SK-N-MC (cell line): ENCODE results near the gene CLSTN3.

Experiments
- EZH2 ChIP-seq: fragments of 200-600 bp; sonication (generic); IDR thresholded peaks from one replicate; pipeline ENCODE4 v1.6.1; 2017; ENCODE audit warnings: antibody characterized with exemption
- FOXP2 ChIP-seq: optimal IDR thresholded peaks from 2 replicates; pipeline ENCODE3; 2011; ENCODE audit warnings: mild to moderate bottlenecking, moderate library complexity; ENCODE audit not compliant: insufficient read depth; ENCODE audit errors: extremely low read length, control extremely low read depth
- POLR2AphosphoS5 ChIP-seq: IDR thresholded peaks from 2 replicates; pipeline ENCODE4 v1.6.1; 2012; ENCODE audit warnings: mild to moderate bottlenecking, low read depth, low read length, borderline replicate concordance

DNA sequence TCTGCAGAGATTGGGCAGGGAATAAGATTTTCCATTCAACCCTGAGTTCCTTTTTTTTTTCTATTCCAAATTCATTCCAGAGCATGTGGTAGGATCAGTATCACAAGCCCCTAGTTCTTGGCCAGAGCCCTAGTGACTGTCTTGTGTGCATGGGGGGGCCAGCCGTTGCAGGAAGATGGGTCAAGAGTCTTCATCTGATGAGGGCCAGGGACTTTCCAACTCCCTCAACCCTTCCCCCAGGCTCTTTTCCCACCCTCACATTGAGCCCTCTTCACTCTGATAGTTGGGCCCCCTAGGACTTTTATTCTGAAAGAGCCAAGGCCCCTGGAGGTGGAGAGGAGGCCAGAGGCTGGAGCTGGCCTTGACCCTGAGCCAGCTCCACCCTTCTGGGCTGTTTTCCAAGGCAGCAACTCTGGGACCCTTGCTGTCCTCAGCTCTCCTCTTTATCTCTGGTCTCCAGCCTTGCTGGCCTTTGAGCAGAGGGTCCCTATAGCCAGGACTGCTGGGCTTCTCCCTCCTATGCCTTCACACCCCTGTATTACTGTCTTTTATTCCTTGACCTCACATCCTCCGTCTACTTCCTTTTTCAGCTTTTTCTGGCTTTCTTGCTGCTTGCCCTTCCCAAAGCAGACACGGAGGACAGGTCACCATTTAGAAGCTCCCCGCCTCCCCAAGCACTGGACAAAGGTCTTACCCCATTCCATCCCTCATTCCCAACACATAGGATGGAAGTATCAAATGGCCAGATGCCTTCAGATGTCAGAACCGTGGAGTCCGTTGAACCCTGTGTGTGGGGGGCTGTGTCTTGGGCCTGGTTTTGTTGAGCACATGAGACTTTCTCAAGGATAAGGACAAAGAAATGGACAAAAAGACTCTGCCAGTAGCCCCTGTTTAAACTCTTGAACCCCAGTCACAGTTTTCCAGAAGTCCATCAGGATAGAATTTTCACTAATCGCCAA lies 7.1 kb upstream of the CLSTN3 start:
- TF ChIP-seq POLR2AphosphoS5 (no peak), EZH2 (no peak), FOXP2 (no peak)
